CD4-positive, alpha-beta T cell treated with Interleukin-21 for 1 hour (primary cell): ENCODE data around the gene CETP.

Experiments
- DNase-seq: peaks from one replicate; pipeline ENCODE4 v3.0.0-alpha.2; 2020

The CETP gene

DNA sequence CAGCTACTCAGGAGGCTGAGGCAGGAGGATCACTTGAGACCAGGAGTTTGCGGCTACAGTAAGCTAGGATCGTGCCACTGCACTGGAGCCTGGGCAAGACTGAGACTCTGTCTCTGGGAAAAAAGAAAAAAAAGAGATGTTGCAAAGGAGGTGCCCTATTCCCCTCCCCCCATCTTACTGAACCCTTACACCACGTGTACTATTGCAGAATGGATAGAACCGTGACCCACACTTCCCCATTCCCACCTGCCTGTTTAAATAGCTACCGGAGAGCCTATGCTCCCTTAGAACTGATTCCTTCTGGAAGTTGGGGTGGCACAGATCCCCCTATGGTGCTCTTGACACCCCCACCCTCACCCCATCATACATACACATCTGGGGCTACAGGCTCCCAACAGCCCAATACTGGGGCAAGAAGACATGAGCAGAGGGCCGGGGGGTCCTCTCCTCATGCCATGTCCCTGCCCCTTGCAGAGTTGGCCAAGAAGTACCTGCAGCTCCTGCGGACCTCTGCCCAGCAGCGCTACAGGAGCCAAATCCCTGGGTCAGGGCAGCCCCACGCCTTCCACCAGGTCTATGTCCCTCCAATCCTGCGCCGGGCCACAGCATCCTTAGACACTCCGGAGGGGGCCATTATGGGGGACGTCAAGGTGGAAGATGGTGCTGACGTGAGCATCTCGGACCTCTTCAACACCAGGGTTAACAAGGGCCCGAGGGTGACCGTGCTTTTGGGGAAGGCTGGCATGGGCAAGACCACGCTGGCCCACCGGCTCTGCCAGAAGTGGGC is 63.3 kb downstream of the CETP start:
- no peak for DNase-seq

DNA sequence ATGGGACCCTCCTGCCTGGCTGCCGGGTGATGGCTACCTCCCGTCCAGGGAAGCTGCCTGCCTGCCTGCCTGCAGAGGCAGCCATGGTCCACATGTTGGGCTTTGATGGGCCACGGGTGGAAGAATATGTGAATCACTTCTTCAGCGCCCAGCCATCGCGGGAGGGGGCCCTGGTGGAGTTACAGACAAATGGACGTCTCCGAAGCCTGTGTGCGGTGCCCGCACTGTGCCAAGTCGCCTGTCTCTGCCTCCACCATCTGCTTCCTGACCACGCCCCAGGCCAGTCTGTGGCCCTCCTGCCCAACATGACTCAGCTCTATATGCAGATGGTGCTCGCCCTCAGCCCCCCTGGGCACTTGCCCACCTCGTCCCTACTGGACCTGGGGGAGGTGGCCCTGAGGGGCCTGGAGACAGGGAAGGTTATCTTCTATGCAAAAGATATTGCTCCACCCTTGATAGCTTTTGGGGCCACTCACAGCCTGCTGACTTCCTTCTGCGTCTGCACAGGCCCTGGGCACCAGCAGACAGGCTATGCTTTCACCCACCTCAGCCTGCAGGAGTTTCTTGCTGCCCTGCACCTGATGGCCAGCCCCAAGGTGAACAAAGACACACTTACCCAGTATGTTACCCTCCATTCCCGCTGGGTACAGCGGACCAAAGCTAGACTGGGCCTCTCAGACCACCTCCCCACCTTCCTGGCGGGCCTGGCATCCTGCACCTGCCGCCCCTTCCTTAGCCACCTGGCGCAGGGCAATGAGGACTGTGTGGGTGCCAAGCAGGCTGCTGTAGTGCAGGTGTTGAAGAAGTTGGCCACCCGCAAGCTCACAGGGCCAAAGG is 64.4 kb downstream of the CETP start:
- DNase-seq: no peak

DNA sequence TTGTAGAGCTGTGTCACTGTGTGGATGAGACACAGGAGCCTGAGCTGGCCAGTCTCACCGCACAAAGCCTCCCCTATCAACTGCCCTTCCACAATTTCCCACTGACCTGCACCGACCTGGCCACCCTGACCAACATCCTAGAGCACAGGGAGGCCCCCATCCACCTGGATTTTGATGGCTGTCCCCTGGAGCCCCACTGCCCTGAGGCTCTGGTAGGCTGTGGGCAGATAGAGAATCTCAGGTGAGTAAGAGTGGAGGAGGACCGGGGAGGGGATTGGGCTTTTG is 65.0 kb downstream of the CETP start:
- no peak for DNase-seq

DNA sequence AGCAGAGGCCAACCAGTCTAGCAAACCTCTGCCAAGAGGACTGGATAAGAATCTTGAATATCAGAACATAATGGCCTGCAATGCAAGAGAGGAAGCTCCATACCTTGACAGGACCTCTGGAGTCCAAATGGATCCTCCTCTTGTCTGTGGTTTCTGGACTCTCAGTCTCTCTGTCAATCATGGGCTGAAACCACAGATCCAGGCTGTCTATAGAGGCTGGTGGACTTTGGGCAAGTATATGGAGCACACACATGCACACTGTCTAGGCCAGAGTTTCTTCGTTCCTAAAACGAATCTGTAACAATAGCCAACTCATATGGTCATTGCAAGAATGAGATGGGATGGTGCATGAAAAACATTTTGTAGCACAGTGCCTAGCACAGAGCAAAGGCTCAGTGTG is 65.3 kb downstream of the CETP start:
- DNase-seq: no peak

DNA sequence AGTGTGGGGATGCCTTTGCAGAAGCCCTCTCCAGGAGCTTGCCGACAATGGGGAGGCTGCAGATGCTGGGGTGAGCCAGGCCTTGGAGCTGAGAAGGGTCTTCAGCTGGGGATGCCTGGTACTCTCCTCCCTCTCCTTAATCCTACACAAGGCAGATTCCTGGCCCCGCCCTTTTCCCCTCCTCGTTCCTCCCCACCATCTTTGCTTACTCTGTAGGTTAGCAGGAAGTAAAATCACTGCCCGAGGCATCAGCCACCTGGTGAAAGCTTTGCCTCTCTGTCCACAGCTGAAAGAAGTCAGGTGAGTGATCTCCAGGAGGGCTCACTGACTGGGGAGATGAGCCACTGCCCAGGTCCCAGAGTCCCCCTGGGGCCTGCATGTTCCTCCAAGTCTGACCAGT is 66.3 kb downstream of the CETP start:
- DNase-seq: no peak

- peak; percentile 38 for DNase-seq
Measured at GRCh38 chr16:57029161-57030160, 67.7 kb downstream of the CETP start.

GRCh38 chr16:57030346-57030902 is 68.7 kb downstream of the CETP start:
- no peak for DNase-seq

DNA sequence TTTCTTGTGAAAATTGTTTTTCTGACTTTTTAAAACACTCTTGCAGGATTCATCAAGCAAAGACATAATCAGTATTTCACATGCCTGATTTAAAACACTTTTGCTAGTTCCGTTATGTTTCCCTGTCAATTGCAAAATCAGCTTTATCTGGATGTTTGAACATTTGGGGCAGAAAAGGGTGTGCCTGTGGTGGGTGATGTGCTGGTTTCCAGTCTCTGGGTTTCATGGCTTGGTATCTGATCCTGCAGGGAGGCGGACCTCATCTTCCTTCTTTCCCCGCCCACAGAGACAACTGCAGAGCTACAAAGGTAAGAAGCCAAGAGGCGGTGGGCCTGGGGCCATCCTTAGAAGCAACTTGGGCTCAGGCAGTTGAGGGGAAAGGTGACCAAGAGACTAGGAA is 69.4 kb downstream of the CETP start:
- no peak for DNase-seq

DNA sequence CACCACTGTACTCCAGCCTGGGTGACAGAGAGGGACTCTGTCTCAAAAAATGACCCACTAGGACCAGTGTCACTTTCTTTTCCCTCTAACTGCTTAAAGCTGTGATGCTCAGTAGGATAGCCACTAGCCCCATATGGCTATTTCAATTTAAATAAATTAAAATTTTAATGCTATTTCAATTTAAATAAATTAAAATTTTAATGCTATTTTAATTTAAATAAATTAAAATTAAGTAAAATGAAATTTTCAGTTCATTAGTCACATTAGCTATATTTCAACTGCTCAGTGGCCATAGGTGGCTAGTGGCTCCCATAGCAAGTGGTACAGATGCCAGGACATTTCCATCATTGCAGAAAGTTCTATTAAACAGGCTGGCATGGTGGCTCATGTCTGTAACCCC is 70.6 kb downstream of the CETP start:
- DNase-seq: no peak

- no peak for DNase-seq
Measured at GRCh38 chr16:57032931-57033330, 71.2 kb downstream of the CETP start.
